ENCODE measurements around the gene RAB44. TPM values are rescaled to one million over a fixed set of nuclear protein-coding genes. Genes with fewer than 3 reads are reported as not detected.
A peak's percentile ranks its signal among the peaks of the same experiment; 100 is the strongest.

Gene RAB44
- total and polyA plus RNA-seq, 2 of the 13 experiments (the other 11 are each of a cell fraction or from before 2014, with no cell fraction given): not detected

- TF ChIP-seq THRA (CRISPR knock-in tag; IDR thresholded peaks at IDR 0.05; ENCODE audit: borderline replicate concordance) (peak; percentile 97; the same call in 1 of the 2 replicates), ZNF629 (CRISPR knock-in tag; conservative IDR thresholded peaks at IDR 0.05) (0 out of 2 replicates have a peak, but pooled peaks have one; percentile 1), ARID3A (IDR thresholded peaks at IDR 0.05; ENCODE audit: low read depth, low read length) (0 out of 2 replicates have a peak, but pooled peaks have one; percentile 31), IRF2 (CRISPR knock-in tag; IDR thresholded peaks at IDR 0.05) (peak; percentile 17; the same call in 1 of the 2 replicates), NR2F6 (IDR thresholded peaks at IDR 0.05) (peak; percentile 96), NR2F6 (CRISPR knock-in tag; IDR thresholded peaks at IDR 0.05) (peak; percentile 94), NR2C2 (CRISPR knock-in tag; IDR thresholded peaks at IDR 0.05; ENCODE audit: borderline replicate concordance) (peak; percentile 41; the same call in 1 of the 2 replicates), ZNF891 (CRISPR knock-in tag; IDR thresholded peaks at IDR 0.05) (0 out of 2 replicates have a peak, but pooled peaks have one; percentile 22), ZNF788 (CRISPR knock-in tag; IDR thresholded peaks at IDR 0.05; ENCODE audit: borderline replicate concordance) (0 out of 2 replicates have a peak, but pooled peaks have one; percentile 25), SP5 (CRISPR knock-in tag; IDR thresholded peaks at IDR 0.05; ENCODE audit: borderline replicate concordance, low read depth) (0 out of 2 replicates have a peak, but pooled peaks have one; percentile 19), MYC (CRISPR knock-in tag; IDR thresholded peaks at IDR 0.05; ENCODE audit: borderline replicate concordance) (peak; percentile 38; the same call in 1 of the 2 replicates), JUND (CRISPR knock-in tag; IDR thresholded peaks at IDR 0.05) (peak; percentile 44), HDAC1 (CRISPR knock-in tag; IDR thresholded peaks at IDR 0.05) (peak; percentile 34; the same call in 1 of the 2 replicates), PPARG (CRISPR knock-in tag; conservative IDR thresholded peaks at IDR 0.05) (peak; percentile 79), NONO (IDR thresholded peaks at IDR 0.05) (no peak), NONO (CRISPR knock-in tag; conservative IDR thresholded peaks at IDR 0.05) (peak; percentile 54; the same call in 1 of the 2 replicates), HNF4A (CRISPR knock-in tag; IDR thresholded peaks at IDR 0.05) (peak; percentile 80), PITX1 (CRISPR knock-in tag; IDR thresholded peaks at IDR 0.05) (0 out of 2 replicates have a peak, but pooled peaks have one; percentile 36)
- TF ChIP-seq, protein P1, sequence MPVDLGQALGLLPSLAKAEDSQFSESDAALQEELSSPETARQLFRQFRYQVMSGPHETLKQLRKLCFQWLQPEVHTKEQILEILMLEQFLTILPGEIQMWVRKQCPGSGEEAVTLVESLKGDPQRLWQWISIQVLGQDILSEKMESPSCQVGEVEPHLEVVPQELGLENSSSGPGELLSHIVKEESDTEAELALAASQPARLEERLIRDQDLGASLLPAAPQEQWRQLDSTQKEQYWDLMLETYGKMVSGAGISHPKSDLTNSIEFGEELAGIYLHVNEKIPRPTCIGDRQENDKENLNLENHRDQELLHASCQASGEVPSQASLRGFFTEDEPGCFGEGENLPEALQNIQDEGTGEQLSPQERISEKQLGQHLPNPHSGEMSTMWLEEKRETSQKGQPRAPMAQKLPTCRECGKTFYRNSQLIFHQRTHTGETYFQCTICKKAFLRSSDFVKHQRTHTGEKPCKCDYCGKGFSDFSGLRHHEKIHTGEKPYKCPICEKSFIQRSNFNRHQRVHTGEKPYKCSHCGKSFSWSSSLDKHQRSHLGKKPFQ (CRISPR knock-in tag; IDR thresholded peaks at IDR 0.05; ENCODE audit: insufficient replicate concordance): peak; percentile 61
- TF ChIP-seq, protein P2, sequence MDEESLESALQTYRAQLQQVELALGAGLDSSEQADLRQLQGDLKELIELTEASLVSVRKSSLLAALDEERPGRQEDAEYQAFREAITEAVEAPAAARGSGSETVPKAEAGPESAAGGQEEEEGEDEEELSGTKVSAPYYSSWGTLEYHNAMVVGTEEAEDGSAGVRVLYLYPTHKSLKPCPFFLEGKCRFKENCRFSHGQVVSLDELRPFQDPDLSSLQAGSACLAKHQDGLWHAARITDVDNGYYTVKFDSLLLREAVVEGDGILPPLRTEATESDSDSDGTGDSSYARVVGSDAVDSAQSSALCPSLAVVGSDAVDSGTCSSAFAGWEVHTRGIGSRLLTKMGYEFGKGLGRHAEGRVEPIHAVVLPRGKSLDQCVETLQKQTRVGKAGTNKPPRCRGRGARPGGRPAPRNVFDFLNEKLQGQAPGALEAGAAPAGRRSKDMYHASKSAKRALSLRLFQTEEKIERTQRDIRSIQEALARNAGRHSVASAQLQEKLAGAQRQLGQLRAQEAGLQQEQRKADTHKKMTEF (CRISPR knock-in tag; IDR thresholded peaks at IDR 0.05): 0 out of 2 replicates have a peak, but pooled peaks have one; percentile 32
- TF ChIP-seq, protein P3, sequence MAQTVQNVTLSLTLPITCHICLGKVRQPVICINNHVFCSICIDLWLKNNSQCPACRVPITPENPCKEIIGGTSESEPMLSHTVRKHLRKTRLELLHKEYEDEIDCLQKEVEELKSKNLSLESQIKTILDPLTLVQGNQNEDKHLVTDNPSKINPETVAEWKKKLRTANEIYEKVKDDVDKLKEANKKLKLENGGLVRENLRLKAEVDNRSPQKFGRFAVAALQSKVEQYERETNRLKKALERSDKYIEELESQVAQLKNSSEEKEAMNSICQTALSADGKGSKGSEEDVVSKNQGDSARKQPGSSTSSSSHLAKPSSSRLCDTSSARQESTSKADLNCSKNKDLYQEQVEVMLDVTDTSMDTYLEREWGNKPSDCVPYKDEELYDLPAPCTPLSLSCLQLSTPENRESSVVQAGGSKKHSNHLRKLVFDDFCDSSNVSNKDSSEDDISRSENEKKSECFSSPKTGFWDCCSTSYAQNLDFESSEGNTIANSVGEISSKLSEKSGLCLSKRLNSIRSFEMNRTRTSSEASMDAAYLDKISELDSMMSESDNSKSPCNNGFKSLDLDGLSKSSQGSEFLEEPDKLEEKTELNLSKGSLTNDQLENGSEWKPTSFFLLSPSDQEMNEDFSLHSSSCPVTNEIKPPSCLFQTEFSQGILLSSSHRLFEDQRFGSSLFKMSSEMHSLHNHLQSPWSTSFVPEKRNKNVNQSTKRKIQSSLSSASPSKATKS (CRISPR knock-in tag; IDR thresholded peaks at IDR 0.05): no peak
These were observed 15.1 kb upstream of the RAB44 start (continued) for GRCh38 chr6:36682328-36683144.
